H9 (cell line): ENCODE results near the gene GPR108. TPM values are rescaled to one million over a fixed set of nuclear protein-coding genes. Genes with fewer than 3 reads are reported as not detected.
"Not testable (repeated sequence)": the region's sequence is repeated elsewhere in the genome, so short reads cannot be mapped to it uniquely, and the experiment has no call there.

Experiments used
- DNase-seq: peaks from one replicate; pipeline ENCODE4 v3.0.0-alpha.2; 2017
- H2AFZ ChIP-seq: one replicate; pipeline ENCODE4 v1.6.1; 2013; ENCODE audit warnings: mild to moderate bottlenecking, low read length, control low read depth, moderate library complexity
- H2AK5ac ChIP-seq: 2 replicates; pipeline ENCODE4 v1.6.1; 2013; ENCODE audit warnings: low read length, control low read depth, mixed read lengths; ENCODE audit not compliant: insufficient read length
- H2BK120ac ChIP-seq: one replicate; pipeline ENCODE4 v1.6.1; 2013; ENCODE audit warnings: low read depth, mild to moderate bottlenecking, low read length, control low read depth, inconsistent platforms; ENCODE audit not compliant: poor library complexity, severe bottlenecking
- H2BK12ac ChIP-seq: 2 replicates; pipeline ENCODE4 v1.6.1; 2013; ENCODE audit warnings: low read length, control low read depth, mixed read lengths, low read depth; ENCODE audit not compliant: insufficient read length
- H2BK15ac ChIP-seq: 2 replicates; pipeline ENCODE4 v1.6.1; 2013; ENCODE audit warnings: low read depth, low read length, control low read depth
- H2BK20ac ChIP-seq: one replicate; pipeline ENCODE4 v1.6.1; 2013; ENCODE audit warnings: low read depth, mild to moderate bottlenecking, low read length, control low read depth, inconsistent platforms; ENCODE audit not compliant: poor library complexity, severe bottlenecking
- H2BK5ac ChIP-seq: 2 replicates; pipeline ENCODE4 v1.6.1; 2013; ENCODE audit warnings: low read length, control low read depth, mixed read lengths; ENCODE audit not compliant: insufficient read length
- H3K14ac ChIP-seq: 2 replicates; pipeline ENCODE4 v1.6.1; 2013; ENCODE audit warnings: low read length, control low read depth; ENCODE audit not compliant: insufficient read depth
- H3K18ac ChIP-seq: 2 replicates; pipeline ENCODE4 v1.6.1; 2013; ENCODE audit warnings: low read depth, mild to moderate bottlenecking, mixed read lengths, low read length, control low read depth; ENCODE audit not compliant: insufficient read length
- H3K23ac ChIP-seq: 2 replicates; pipeline ENCODE4 v1.6.1; 2013; ENCODE audit warnings: low read length, control low read depth, mixed read lengths, low read depth; ENCODE audit not compliant: insufficient read length
- H3K23me2 ChIP-seq: 2 replicates; pipeline ENCODE4 v1.6.1; 2013; ENCODE audit warnings: low read depth, mild to moderate bottlenecking, mixed read lengths, low read length, control low read depth; ENCODE audit not compliant: insufficient read length, poor library complexity, severe bottlenecking
- H3K27ac ChIP-seq: 2 replicates; pipeline ENCODE4 v1.5.1; 2013; ENCODE audit warnings: low read length, control low read depth, mixed read lengths, low read depth; ENCODE audit not compliant: insufficient read length
- H3K27me3 ChIP-seq: 2 replicates; pipeline ENCODE4 v1.6.1; 2013; ENCODE audit warnings: low read length, control low read depth, inconsistent platforms; ENCODE audit not compliant: insufficient read depth
- H3K4ac ChIP-seq: 2 replicates; pipeline ENCODE4 v1.6.1; 2013; ENCODE audit warnings: low read depth, mild to moderate bottlenecking, control low read depth, inconsistent platforms, low read length, moderate library complexity
- H3K4me1 ChIP-seq: 2 replicates; pipeline ENCODE4 v1.6.1; 2013; ENCODE audit warnings: low read length, control low read depth, inconsistent platforms; ENCODE audit not compliant: insufficient read depth
- H3K4me2 ChIP-seq: 2 replicates; pipeline ENCODE4 v1.6.1; 2013; ENCODE audit warnings: low read length, control low read depth, mixed read lengths; ENCODE audit not compliant: insufficient read length, insufficient read depth
- H3K56ac ChIP-seq: 2 replicates; pipeline ENCODE4 v1.6.1; 2013; ENCODE audit warnings: low read depth, mild to moderate bottlenecking, mixed read lengths, low read length, control low read depth; ENCODE audit not compliant: insufficient read length
- H3K79me1 ChIP-seq: 2 replicates; pipeline ENCODE4 v1.6.1; 2013; ENCODE audit warnings: low read depth, mild to moderate bottlenecking, moderate library complexity, low read length, control low read depth, inconsistent platforms; ENCODE audit not compliant: insufficient read depth, poor library complexity, severe bottlenecking
- H3K79me2 ChIP-seq: 2 replicates; pipeline ENCODE4 v1.6.1; 2013; ENCODE audit warnings: low read length, control low read depth, inconsistent platforms; ENCODE audit not compliant: insufficient read depth
- H3K9ac ChIP-seq: 2 replicates; pipeline ENCODE4 v1.6.1; 2013; ENCODE audit warnings: low read length, control low read depth, mixed read lengths; ENCODE audit not compliant: insufficient read length; ENCODE audit errors: extremely low read depth
- H3K9me3 ChIP-seq: one replicate; pipeline ENCODE4 v1.6.1; 2013; ENCODE audit warnings: low read depth, low read length, inconsistent platforms; ENCODE audit not compliant: control insufficient read depth
- H3T11ph ChIP-seq: one replicate; pipeline ENCODE4 v1.6.1; 2013; ENCODE audit warnings: mild to moderate bottlenecking, low read length, control low read depth, inconsistent platforms
- H4K20me1 ChIP-seq: one replicate; pipeline ENCODE4 v1.6.1; 2013; ENCODE audit not compliant: control insufficient read depth, insufficient read length, insufficient read depth
- H4K5ac ChIP-seq: 2 replicates; pipeline ENCODE4 v1.6.1; 2013; ENCODE audit warnings: low read depth, mild to moderate bottlenecking, mixed read lengths, low read length, control low read depth; ENCODE audit not compliant: insufficient read length
- H4K8ac ChIP-seq: replicated peaks from 2 replicates; pipeline ENCODE4 v1.6.1; 2013; ENCODE audit warnings: low read length, control low read depth, mixed read lengths, low read depth; ENCODE audit not compliant: insufficient read length
- H4K91ac ChIP-seq: 2 replicates; pipeline ENCODE4 v1.6.1; 2013; ENCODE audit warnings: low read depth, mild to moderate bottlenecking, moderate library complexity, mixed read lengths, low read length, control low read depth; ENCODE audit not compliant: insufficient read length
- H3K27ac Mint-ChIP-seq, 3 experiments: 2 replicates in 2 of 3; 3 replicates in 1 of 3; pipeline ENCODE4 v1.8.0; 2020 to 2021; ENCODE audit warnings: mixed read lengths in 3 of 3, mild to moderate bottlenecking in 1 of 3, moderate library complexity in 1 of 3
- H3K27me3 Mint-ChIP-seq: 2 replicates; pipeline ENCODE4 v1.8.0; 2021; ENCODE audit warnings: low read depth, mild to moderate bottlenecking, moderate library complexity, mixed read lengths
- H3K36me3 Mint-ChIP-seq, 3 experiments: 2 replicates in 2 of 3; 3 replicates in 1 of 3; pipeline ENCODE4 v1.8.0; 2020 to 2021; ENCODE audit warnings: low read depth in 3 of 3, mixed read lengths in 3 of 3; ENCODE audit not compliant: insufficient read depth in 1 of 3
- H3K4me1 Mint-ChIP-seq, 2 experiments: 2 replicates each; pipeline ENCODE4 v1.8.0; 2020; ENCODE audit warnings: mixed read lengths in 2 of 2
- H3K4me3 Mint-ChIP-seq, 2 experiments: 2 replicates in 1 of 2; 3 replicates in 1 of 2; pipeline ENCODE4 v1.8.0; 2020 to 2021; ENCODE audit warnings: mild to moderate bottlenecking in 2 of 2, mixed read lengths in 2 of 2, moderate library complexity in 1 of 2
- H3K9me3 Mint-ChIP-seq, 2 experiments: 2 replicates in 1 of 2; 3 replicates in 1 of 2; pipeline ENCODE4 v1.8.0; 2020; ENCODE audit warnings: mild to moderate bottlenecking in 2 of 2, mixed read lengths in 2 of 2, moderate library complexity in 1 of 2
- CTCF ChIP-seq: fragments of 200-600 bp; sonication (generic); conservative IDR thresholded peaks from 3 replicates; pipeline ENCODE4 v1.8.0; 2021; ENCODE audit warnings: antibody characterized with exemption, mild to moderate bottlenecking
- WGBS: extraction: QIAGEN DNeasy Blood & Tissue Kit; methylation state at CpG from one replicate; pipeline ENCODE4 v1.1.7; 2013; ENCODE audit warnings: missing lambda C conversion rate, low lambda C conversion rate, mixed read lengths; ENCODE audit not compliant: insufficient read length; ENCODE audit errors: extremely low coverage; 5-methylcytosine and 5-hydroxymethylcytosine counted together
- total RNA-seq: library from RNA; stranded (reverse); gene quantifications from 2 replicates; pipeline ENCODE4 v1.2.1, GENCODE V29; 2021

The GPR108 gene
- total RNA-seq, 1 experiment from 2014 or later = 38.2 TPM

DNA sequence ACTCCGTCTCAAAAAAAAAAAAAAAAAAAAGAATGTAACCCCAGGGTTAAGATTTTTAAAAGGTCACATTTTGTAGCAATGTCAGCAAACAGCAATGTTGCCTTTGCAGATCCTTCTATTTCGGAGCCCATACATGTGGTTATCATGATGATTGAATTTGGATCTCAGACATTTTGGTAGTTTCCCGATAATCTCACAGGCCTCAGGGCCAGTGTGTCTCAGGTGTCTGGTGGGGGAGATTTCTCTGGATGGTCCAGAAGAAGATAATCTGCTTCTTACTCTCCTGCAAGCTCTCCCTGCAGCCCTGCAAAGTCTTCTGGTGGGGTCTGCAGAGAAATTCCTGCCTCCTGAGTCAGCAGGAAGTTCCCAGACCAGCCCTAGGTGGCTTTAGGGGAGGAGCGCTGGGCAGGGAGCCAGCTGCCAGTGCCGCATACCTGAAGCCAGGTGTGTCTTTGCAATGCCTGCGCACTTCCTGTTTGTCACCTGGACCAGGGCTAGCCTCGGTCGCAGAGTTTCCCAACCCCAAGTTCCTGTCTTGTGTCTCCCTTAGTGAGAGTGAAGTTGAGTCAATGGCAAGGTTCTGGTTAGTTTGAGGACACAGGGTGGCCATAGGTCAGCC, 28.5 kb upstream of the GPR108 start:
- Histone ChIP-seq H3K23ac (no peak overlapping the region), H3K79me2 (no peaks in the 10 kb centered on the region; the same call in 1 of the 2 replicates), H3K23me2 (peaks cover 16% of the 10 kb centered on the region), H3K4me2 (peak overlapping the region; percentile 98), H3K9ac (peak overlapping the region; percentile 79), H2AK5ac (no peak overlapping the region), H2BK120ac (no peak overlapping the region), H2BK12ac (no peak overlapping the region), H4K91ac (peak overlapping the region; percentile 60), H3K4me1 (0 out of 2 replicates have a peak, but pooled peaks cover 2% of the 10 kb centered on the region), H3K79me1 (no peaks in the 10 kb centered on the region), H2BK5ac (no peak overlapping the region), H3K27ac (peak overlapping the region; percentile 92), H3K9me3 (no peaks in the 10 kb centered on the region), H2BK15ac (no peak overlapping the region), H3K4ac (no peak overlapping the region), H2BK20ac (no peak overlapping the region), H3K18ac (peak overlapping the region; percentile 77), H4K5ac (no peak overlapping the region), H4K20me1 (peaks cover 5% of the 10 kb centered on the region), H3T11ph (no peak overlapping the region), H3K14ac (0 out of 2 replicates have a peak overlapping the region, but pooled peaks have one; percentile 38), H3K27me3 (no peaks in the 10 kb centered on the region), H2AFZ (no peak overlapping the region), H4K8ac (peak overlapping the region; percentile 21), H3K56ac (peak overlapping the region; percentile 25)
- peaks cover 19 to 23% of the 10 kb centered on the region in 2 experiments for H3K4me1 Mint-ChIP-seq
- peak; percentile 98 for DNase-seq
- peak overlapping the region; percentile 81 to 91 for H3K4me3 Mint-ChIP-seq
- no CpG with 5 or more reads among the region's 8 CpGs for WGBS
- H3K27me3 Mint-ChIP-seq = no peaks in the 10 kb centered on the region
- peaks cover 0 to 2% of the 10 kb centered on the region in 2 experiments; a peak in 2 of 5 replicates for H3K9me3 Mint-ChIP-seq
- H3K36me3 Mint-ChIP-seq = peaks cover 4 to 11% (median 7%) of the 10 kb centered on the region in 3 experiments; a peak in 4 of 7 replicates
- no peak for TF ChIP-seq CTCF
- H3K27ac Mint-ChIP-seq = peak overlapping the region; percentile 93 to 98 (median 97)

DNA sequence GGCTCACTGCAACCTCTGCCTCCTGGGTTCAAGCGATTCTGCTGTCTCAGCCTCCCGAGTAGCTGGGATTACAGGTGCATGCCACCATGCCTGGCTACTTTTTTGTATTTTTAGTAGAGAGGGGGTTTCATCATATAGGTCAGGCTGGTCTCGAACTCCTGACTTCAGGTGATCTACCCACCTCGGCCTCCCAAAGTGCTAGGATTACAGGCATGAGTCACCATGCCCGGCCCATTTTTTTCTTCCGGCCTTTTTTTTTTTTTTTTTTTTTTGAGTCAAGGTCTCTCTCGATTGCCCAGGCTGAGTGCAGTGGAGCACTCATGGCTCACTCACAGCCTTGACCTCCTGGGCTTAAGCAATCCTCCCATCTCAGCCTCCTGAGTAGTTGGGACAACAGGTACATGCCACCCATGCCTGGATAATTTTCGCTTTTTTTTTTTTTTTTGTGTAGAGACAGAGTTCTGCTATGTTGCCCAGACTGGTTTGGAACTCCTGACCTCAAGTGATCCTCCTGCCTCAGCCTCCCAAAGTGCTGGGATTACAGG, 24.9 kb upstream of the GPR108 start:
- peaks cover 12 to 23% (median 15%) of the 10 kb centered on the region in 3 experiments; a peak in 5 of 7 replicates for H3K36me3 Mint-ChIP-seq
- H4K8ac ChIP-seq, H3K9me3 Mint-ChIP-seq: not testable (repeated sequence)

More for the DNA sequence above, 24.9 kb upstream of the GPR108 start:
- not testable (repeated sequence) for H3K23ac ChIP-seq, H2BK15ac ChIP-seq, H3K79me1 ChIP-seq, H3K18ac ChIP-seq, H3K56ac ChIP-seq, H4K91ac ChIP-seq, H2BK5ac ChIP-seq, H3K4me1 ChIP-seq, H2AK5ac ChIP-seq, H3K9me3 ChIP-seq, H3K14ac ChIP-seq, DNase-seq, H3K4me3 Mint-ChIP-seq, H3K27me3 Mint-ChIP-seq, H3T11ph ChIP-seq, H3K9ac ChIP-seq, H4K20me1 ChIP-seq, H3K4me2 ChIP-seq, H3K27ac Mint-ChIP-seq, H2AFZ ChIP-seq, H3K4ac ChIP-seq, H2BK120ac ChIP-seq, H3K27me3 ChIP-seq, H4K5ac ChIP-seq, H3K79me2 ChIP-seq, H3K27ac ChIP-seq, H2BK12ac ChIP-seq, H2BK20ac ChIP-seq
- H3K4me1 Mint-ChIP-seq = peaks cover 17% of the 10 kb centered on the region in 2 experiments
- peaks cover 13% of the 10 kb centered on the region for H3K23me2 ChIP-seq
- no CpG with 5 or more reads among the region's 8 CpGs for WGBS
